CD4-positive, alpha-beta T cell (primary cell): ENCODE measurements around the gene LRRC42. TPM values are rescaled to one million over a fixed set of nuclear protein-coding genes. Genes with fewer than 3 reads are reported as not detected.

Experiments
- ATAC-seq: fragments of 200-7000 bp; cut with Tn5 transposase; one replicate; pipeline ENCODE4 v1.10.0; 2022; ENCODE audit warnings: mild to moderate bottlenecking; ENCODE audit not compliant: poor library complexity
- CTCF ChIA-PET: fragments of 350-600 bp; sonication (Branson Sonifier 250); formaldehyde crosslinking; loops from one replicate; lab custom pipeline; 2021; ENCODE audit warnings: antibody characterized with exemption, inconsistent platforms; lab: Charles Lee
- POLR2A ChIA-PET: fragments of 350-600 bp; sonication (Branson Sonifier 250); formaldehyde crosslinking; loops from one replicate; lab custom pipeline; 2021; ENCODE audit warnings: antibody characterized with exemption, inconsistent platforms; lab: Charles Lee
- DNase-seq, 14 experiments: peaks; one replicate each; pipeline ENCODE4 v3.0.0-alpha.2; 2013 to 2020; ENCODE audit warnings: mixed read lengths in 2 of 14
- H3K27ac ChIP-seq, 2 donors: one replicate each; pipeline versions ENCODE4 v1.5.1 to v1.7.0; 2013; ENCODE audit warnings: low read length in 2 of 2, low read depth in 1 of 2, mild to moderate bottlenecking in 1 of 2
- H3K27me3 ChIP-seq, 2 experiments: 1 replicate in 1 of 2; 2 replicates in 1 of 2; pipeline versions ENCODE4 v1.6.1 to v1.7.0; 2013; ENCODE audit warnings: low read length in 2 of 2, control low read depth in 1 of 2, mild to moderate bottlenecking in 1 of 2, moderate library complexity in 1 of 2; ENCODE audit not compliant: insufficient read depth in 2 of 2, control insufficient read depth in 1 of 2
- H3K36me3 ChIP-seq: one replicate; pipeline ENCODE4 v1.6.1; 2013; ENCODE audit warnings: low read length, control low read depth; ENCODE audit not compliant: insufficient read depth
- H3K4me1 ChIP-seq: one replicate; pipeline ENCODE4 v1.6.1; 2013; ENCODE audit warnings: low read length, control low read depth; ENCODE audit not compliant: insufficient read depth
- H3K4me3 ChIP-seq: one replicate; pipeline ENCODE4 v1.5.1; 2013; ENCODE audit warnings: mild to moderate bottlenecking, low read length, moderate library complexity
- H3K9me3 ChIP-seq, 2 experiments: 1 replicate in 1 of 2; 2 replicates in 1 of 2; pipeline versions ENCODE4 v1.6.1 to v1.7.0; 2013; ENCODE audit warnings: low read length in 2 of 2, mild to moderate bottlenecking in 2 of 2, control low read depth in 1 of 2, moderate library complexity in 1 of 2; ENCODE audit not compliant: control insufficient read depth in 1 of 2, insufficient read depth in 1 of 2
- H3K27ac Mint-ChIP-seq: one replicate; pipeline ENCODE4 v1.8.0; 2020; ENCODE audit warnings: mixed read lengths
- H3K27me3 Mint-ChIP-seq: one replicate; pipeline ENCODE4 v1.8.0; 2021; ENCODE audit warnings: mixed read lengths
- H3K36me3 Mint-ChIP-seq: one replicate; pipeline ENCODE4 v1.8.0; 2021; ENCODE audit warnings: low read depth, mixed read lengths
- H3K4me1 Mint-ChIP-seq: one replicate; pipeline ENCODE4 v1.8.0; 2021; ENCODE audit warnings: low read depth, mixed read lengths
- H3K4me3 Mint-ChIP-seq: one replicate; pipeline ENCODE4 v1.8.0; 2020; ENCODE audit warnings: mild to moderate bottlenecking, mixed read lengths
- H3K9me3 Mint-ChIP-seq: one replicate; pipeline ENCODE4 v1.8.0; 2020; ENCODE audit warnings: mixed read lengths
- CTCF ChIP-seq: fragments of 200-600 bp; IDR thresholded peaks from one replicate; pipeline ENCODE4 v1.8.0; 2022; ENCODE audit warnings: antibody characterized with exemption, mild to moderate bottlenecking
- intact Hi-C, 2 experiments: fragments of 100-400 bp; cut with DNase I in 1 of 2; cut with micrococcal nuclease in 1 of 2; formaldehyde crosslinking; loops; one replicate each; pipeline versions ENCODE4 v1.15.1 to v1.9.0; 2023 to 2025; cut with DNase I, micrococcal nuclease
- total RNA-seq, 174 experiments: library from RNA in 2 of 174; stranded (reverse) in 2 of 174; gene quantifications; one replicate each; pipeline ENCODE4 v1.2.3 and lab custom pipeline; 2021 to 2026

LRRC42 gene
- total RNA-seq, 2 experiments from 2014 or later, result 3.9 to 5.0 TPM

- Mint-ChIP-seq H3K9me3 (no peaks in the 10 kb centered on the region), H3K36me3 (peaks cover 10% of the 10 kb centered on the region), H3K27me3 (no peaks in the 10 kb centered on the region), H3K4me3 (peak overlapping the region; percentile 99), H3K4me1 (peaks cover 61% of the 10 kb centered on the region), H3K27ac (peak overlapping the region; percentile 91)
- TF ChIP-seq CTCF, result no peak
- intact Hi-C loops, result loop anchor here (2.0 to 10.0 kb wide), 8 partner anchors 108 to 1890 kb away; partner anchors contain the start of genes BTF3L4 (in 1 of the 2), CC2D1B (in 1 of the 2), LRP8 (in 1 of the 2) and TCEANC2 (in 1 of the 2)
- Histone ChIP-seq H3K4me3 (peak overlapping the region; percentile 89), H3K4me1 (peaks cover 28% of the 10 kb centered on the region), H3K36me3 (peaks cover 4% of the 10 kb centered on the region), H3K9me3 (no peaks in the 10 kb centered on the region), H3K27ac (peak overlapping the region; percentile 55 to 80), H3K27me3 (no peaks in the 10 kb centered on the region)
- ChIA-PET POLR2A (interaction anchor here (0.6 to 2.9 kb wide), 19 partner anchors 9 to 1540 kb away, joined by 3 to 54 read pairs (median 5); partner anchors contain the start of genes DIO1, NDC1, ORC1 and PRPF38A), CTCF (interaction anchor here (0.6 to 2.6 kb wide), 6 partner anchors 15 to 545 kb away, joined by 3 to 19 read pairs (median 4); no protein-coding TSS in a partner anchor)
- DNase-seq (peak in 1 of 14 experiments; percentile 21), ATAC-seq (no peak)
Measured at GRCh38 chr1:53944469-53945182, 1.5 kb upstream of the LRRC42 start.

GRCh38 chr1:53945183-53945432 is 1.0 kb upstream of the LRRC42 start:
- Histone ChIP-seq H3K27me3 (no peaks in the 10 kb centered on the region), H3K4me3 (peak overlapping the region; percentile 89), H3K9me3 (no peaks in the 10 kb centered on the region), H3K36me3 (no peaks in the 10 kb centered on the region), H3K4me1 (peaks cover 28% of the 10 kb centered on the region), H3K27ac (peak overlapping the region; percentile 55 to 80)
- H3K36me3 Mint-ChIP-seq, result peaks cover 13% of the 10 kb centered on the region
- H3K4me1 Mint-ChIP-seq, result peaks cover 61% of the 10 kb centered on the region
- no peaks in the 10 kb centered on the region for H3K9me3 Mint-ChIP-seq
- TF ChIP-seq CTCF, result no peak
- DNase-seq (no peak), ATAC-seq (no peak)
- H3K27ac Mint-ChIP-seq, result peak overlapping the region; percentile 91
- ChIA-PET CTCF (interaction anchor here (0.6 to 2.6 kb wide), 6 partner anchors 14 to 544 kb away, joined by 3 to 19 read pairs (median 4); partner anchors contain the start of gene NDC1), POLR2A (interaction anchor here (0.6 to 2.9 kb wide), 21 partner anchors 9 to 1541 kb away, joined by 3 to 54 read pairs (median 5); partner anchors contain the start of genes DIO1, NDC1, ORC1 and PRPF38A)
- H3K4me3 Mint-ChIP-seq, result peak overlapping the region; percentile 99
- no peaks in the 10 kb centered on the region for H3K27me3 Mint-ChIP-seq
- intact Hi-C loops, result loop anchor here (2.0 to 10.0 kb wide), 8 partner anchors 108 to 1890 kb away; partner anchors contain the start of genes BTF3L4 (in 1 of the 2), CC2D1B (in 1 of the 2), LRP8 (in 1 of the 2) and TCEANC2 (in 1 of the 2)

- Mint-ChIP-seq H3K9me3 (no peaks in the 10 kb centered on the region), H3K4me3 (peak within 1 kb of the TSS; percentile 99), H3K27ac (peak within 1 kb of the TSS; percentile 91), H3K36me3 (peaks cover 13% of the 10 kb centered on the region), H3K4me1 (peaks cover 59% of the 10 kb centered on the region), H3K27me3 (no peaks in the 10 kb centered on the region)
- H3K9me3 ChIP-seq, result no peaks in the 10 kb centered on the region
- POLR2A ChIA-PET, result interaction anchor here (0.6 to 2.9 kb wide), 25 partner anchors 8 to 1891 kb away, joined by 3 to 54 read pairs (median 5); partner anchors contain the start of genes DIO1, NDC1, ORC1 and PRPF38A
- CTCF ChIA-PET, result interaction anchor here (0.6 to 2.6 kb wide), 6 partner anchors 14 to 544 kb away, joined by 3 to 19 read pairs (median 4); partner anchors contain the start of gene NDC1
- intact Hi-C loops, result loop anchor here (1.0 to 10.0 kb wide), 12 partner anchors 56 to 1891 kb away; partner anchors contain the start of genes NDC1 (in 2 of the 2), TCEANC2 (in 2 of the 2), TMEM59 (in 2 of the 2) and YIPF1 (in 2 of the 2)
- H3K36me3 ChIP-seq, result no peaks in the 10 kb centered on the region
- H3K27ac ChIP-seq, result peak within 1 kb of the TSS; percentile 60 to 80
- DNase-seq (peak; percentile 96 to 100 (median 98)), ATAC-seq (peak; percentile 77)
- peaks cover 28% of the 10 kb centered on the region for H3K4me1 ChIP-seq
- peak within 1 kb of the TSS; percentile 89 for H3K4me3 ChIP-seq
- no peaks in the 10 kb centered on the region for H3K27me3 ChIP-seq
- no peak for TF ChIP-seq CTCF
Measured at GRCh38 chr1:53945433-53946251, 508 bp upstream of the LRRC42 start, which contains the start of gene IFT25. IFT25 (minus strand) TSS chr1:53945699; CDS start chr1:53940082, 5,617 bp downstream.
